OCI-LY3 (cell line): Measurements from ENCODE around the gene IFIH1.
A peak's percentile ranks its signal among the peaks of the same experiment; 100 is the strongest.

Experiments used
- H2AFZ ChIP-seq: fragments of 200-600, 300-600 bp; shearing (Covaris generic); 2 replicates; pipeline ENCODE4 v1.6.0; 2014; ENCODE audit warnings: antibody characterized with exemption, low read depth, low read length
- H3K27ac ChIP-seq: fragments of 200-600, 300-600 bp; sonication (generic); 2 replicates; pipeline ENCODE4 v1.5.1; 2014; ENCODE audit warnings: mild to moderate bottlenecking, low read length, moderate library complexity, mixed read lengths
- H3K27me3 ChIP-seq: fragments of 200-600, 300-600 bp; sonication (generic); 2 replicates; pipeline ENCODE4 v1.6.1; 2014; ENCODE audit warnings: low read depth, low read length, mixed read lengths
- H3K36me3 ChIP-seq: fragments of 200-600, 300-600 bp; sonication (generic); replicated peaks from 2 replicates; pipeline ENCODE3; 2014; ENCODE audit warnings: low read depth, low read length, mixed read lengths
- H3K4me1 ChIP-seq: fragments of 300-600, 200-600 bp; sonication (generic); 2 replicates; pipeline ENCODE4 v1.6.1; 2014; ENCODE audit warnings: low read length, mixed read lengths
- H3K4me2 ChIP-seq: fragments of 200-600, 300-600 bp; sonication (generic); 2 replicates; pipeline ENCODE4 v1.6.1; 2014; ENCODE audit warnings: low read length, mixed read lengths
- H3K4me3 ChIP-seq: fragments of 300-600, 200-600 bp; sonication (generic); 2 replicates; pipeline ENCODE4 v1.5.1; 2014; ENCODE audit warnings: antibody characterized with exemption, mild to moderate bottlenecking, low read length, moderate library complexity
- H3K79me2 ChIP-seq: fragments of 300-600, 200-600 bp; shearing (Covaris generic); 2 replicates; pipeline ENCODE4 v1.6.1; 2014; ENCODE audit warnings: mild to moderate bottlenecking, low read length, mixed read lengths
- H3K9ac ChIP-seq: fragments of 300-600, 200-600 bp; shearing (Covaris generic); 2 replicates; pipeline ENCODE4 v1.6.0; 2014; ENCODE audit warnings: mild to moderate bottlenecking, low read length, moderate library complexity
- H3K9me3 ChIP-seq: fragments of 200-600, 300-600 bp; shearing (Covaris generic); 2 replicates; pipeline ENCODE4 v1.6.1; 2014; ENCODE audit warnings: low read length, mixed read lengths; ENCODE audit not compliant: insufficient read depth
- H4K20me1 ChIP-seq: fragments of 200-600, 300-600 bp; sonication (generic); 2 replicates; pipeline ENCODE4 v1.6.1; 2016; ENCODE audit warnings: low read length, mixed read lengths; ENCODE audit not compliant: insufficient read depth
- CTCF ChIP-seq: fragments of 200-600, 300-600 bp; sonication (generic); IDR thresholded peaks from 2 replicates; pipeline ENCODE4 v1.5.1; 2014; ENCODE audit warnings: antibody characterized with exemption, low read length, low read depth
- EZH2phosphoT487 ChIP-seq: fragments of 200-600 bp; shearing (Covaris generic); IDR thresholded peaks from 2 replicates; pipeline ENCODE4 v1.6.1; 2018; ENCODE audit warnings: antibody characterized with exemption, mixed run types, low read depth

Gene IFIH1

GRCh38 chr2:162232027-162232426, 86.5 kb downstream of the IFIH1 start:
- no peaks in the 10 kb centered on the region for H3K36me3 ChIP-seq
- H3K79me2 ChIP-seq: no peaks in the 10 kb centered on the region
- H3K9ac ChIP-seq: no peak overlapping the region
- no peaks in the 10 kb centered on the region for H3K9me3 ChIP-seq
- H3K4me1 ChIP-seq: no peaks in the 10 kb centered on the region
- H3K27me3 ChIP-seq: no peaks in the 10 kb centered on the region
- TF ChIP-seq CTCF: no peak
- no peak for TF ChIP-seq EZH2phosphoT487
- H2AFZ ChIP-seq: no peak overlapping the region
- H3K4me3 ChIP-seq: no peak overlapping the region
- H4K20me1 ChIP-seq: no peaks in the 10 kb centered on the region
- H3K4me2 ChIP-seq: no peak overlapping the region
- no peak overlapping the region for H3K27ac ChIP-seq

GRCh38 chr2:162230761-162231160, 87.7 kb downstream of the IFIH1 start:
- H4K20me1 ChIP-seq: no peaks in the 10 kb centered on the region
- H3K4me2 ChIP-seq: no peak overlapping the region
- H3K27ac ChIP-seq: no peak overlapping the region
- no peak overlapping the region for H2AFZ ChIP-seq
- H3K27me3 ChIP-seq: no peaks in the 10 kb centered on the region
- H3K9ac ChIP-seq: no peak overlapping the region
- no peaks in the 10 kb centered on the region for H3K4me1 ChIP-seq
- H3K4me3 ChIP-seq: no peak overlapping the region
- no peaks in the 10 kb centered on the region for H3K79me2 ChIP-seq
- H3K36me3 ChIP-seq: no peaks in the 10 kb centered on the region
- H3K9me3 ChIP-seq: no peaks in the 10 kb centered on the region
- TF ChIP-seq EZH2phosphoT487 (no peak), CTCF (no peak)

- Histone ChIP-seq H4K20me1 (no peaks in the 10 kb centered on the region), H3K9me3 (no peaks in the 10 kb centered on the region), H3K36me3 (no peaks in the 10 kb centered on the region), H3K79me2 (no peaks in the 10 kb centered on the region), H2AFZ (no peak overlapping the region), H3K4me3 (no peak overlapping the region), H3K4me1 (no peaks in the 10 kb centered on the region), H3K9ac (no peak overlapping the region), H3K4me2 (no peak overlapping the region), H3K27ac (no peak overlapping the region), H3K27me3 (no peaks in the 10 kb centered on the region)
- TF ChIP-seq EZH2phosphoT487: no peak
Measured at GRCh38 chr2:162226836-162227235, 91.6 kb downstream of the IFIH1 start.

- Histone ChIP-seq H4K20me1 (no peaks in the 10 kb centered on the region), H3K27ac (no peak overlapping the region), H3K36me3 (no peaks in the 10 kb centered on the region), H3K79me2 (no peaks in the 10 kb centered on the region), H3K4me3 (peak overlapping the region; percentile 67), H2AFZ (peak overlapping the region; percentile 88), H3K4me2 (peak overlapping the region; percentile 74), H3K27me3 (no peaks in the 10 kb centered on the region), H3K4me1 (peaks cover 9% of the 10 kb centered on the region), H3K9ac (peak overlapping the region; percentile 10; the same call in 1 of the 2 replicates), H3K9me3 (no peaks in the 10 kb centered on the region)
- no peak for TF ChIP-seq EZH2phosphoT487
- TF ChIP-seq CTCF: peak; percentile 92
Measured at GRCh38 chr2:162221064-162221463, 97.4 kb downstream of the IFIH1 start.

- no peaks in the 10 kb centered on the region for H3K9me3 ChIP-seq
- no peak overlapping the region for H2AFZ ChIP-seq
- H3K4me3 ChIP-seq: no peak overlapping the region
- no peaks in the 10 kb centered on the region for H3K79me2 ChIP-seq
- H3K27ac ChIP-seq: no peak overlapping the region
- peaks cover 13% of the 10 kb centered on the region for H3K4me1 ChIP-seq
- H3K27me3 ChIP-seq: no peaks in the 10 kb centered on the region
- no peak for TF ChIP-seq CTCF
- no peak for TF ChIP-seq EZH2phosphoT487
- no peak overlapping the region for H3K9ac ChIP-seq
- H3K4me2 ChIP-seq: no peak overlapping the region
- no peaks in the 10 kb centered on the region for H4K20me1 ChIP-seq
- H3K36me3 ChIP-seq: no peaks in the 10 kb centered on the region
Measured at GRCh38 chr2:162220368-162220767, 98.1 kb downstream of the IFIH1 start.
